Gastroesophageal sphincter (tissue), 4 donors: ENCODE results near the gene RIGI. TPM values are rescaled to one million over a fixed set of nuclear protein-coding genes. Genes with fewer than 3 reads are reported as not detected.

ENCODE experiments used
- ATAC-seq: fragments of 150-250 bp; one replicate; pipeline ENCODE4 v1.9.1; 2016; ENCODE audit warnings: mild to moderate bottlenecking, moderate library complexity
- H3K27ac ChIP-seq, 4 donors: fragments of 200-600 bp; sonication (generic) in 3 of 4; 1 replicate in 3 of 4; 2 replicates in 1 of 4; pipeline ENCODE4 v1.5.1; 2016 to 2019
- H3K27me3 ChIP-seq: fragments of 200-600 bp; sonication (generic); one replicate; pipeline ENCODE4 v1.5.1; 2019
- H3K36me3 ChIP-seq, 2 donors: fragments of 200-600 bp; sonication (generic); one replicate each; pipeline ENCODE4 v1.5.1; 2019; ENCODE audit warnings: control low read depth in 1 of 2
- H3K4me1 ChIP-seq, 3 donors: fragments of 200-600 bp; sonication (generic); 1 replicate in 2 of 3; 2 replicates in 1 of 3; pipeline ENCODE4 v1.5.1; 2016 to 2019; ENCODE audit warnings: control low read depth in 2 of 3
- H3K4me3 ChIP-seq, 2 donors: fragments of 200-600 bp; sonication (generic); one replicate each; pipeline ENCODE4 v1.5.1; 2019; ENCODE audit warnings: mild to moderate bottlenecking in 1 of 2, moderate library complexity in 1 of 2
- H3K9me3 ChIP-seq, 3 donors: fragments of 200-600 bp; sonication (generic); one replicate each; pipeline ENCODE4 v1.5.1; 2017 to 2019; ENCODE audit warnings: control low read depth in 2 of 3
- EP300 ChIP-seq: sonication (generic); formaldehyde crosslinking; IDR thresholded peaks from one replicate; pipeline ENCODE4 v1.6.1; 2017; ENCODE audit warnings: antibody characterized with exemption, mild to moderate bottlenecking
- POLR2A ChIP-seq, 2 donors: fragments of 450-650 bp; IDR thresholded peaks; one replicate each; pipeline ENCODE4 v1.6.1; 2017; ENCODE audit warnings: antibody characterized with exemption in 2 of 2, mild to moderate bottlenecking in 2 of 2, moderate library complexity in 1 of 2
- POLR2AphosphoS5 ChIP-seq: sonication (generic); formaldehyde crosslinking; IDR thresholded peaks from one replicate; pipeline ENCODE4 v1.6.1; 2017; ENCODE audit warnings: antibody characterized with exemption
- WGBS, 2 donors: methylation state at CpG; one replicate each; pipeline ENCODE4 v1.1.5; 2018; ENCODE audit warnings: low coverage in 1 of 2; 5-methylcytosine and 5-hydroxymethylcytosine counted together
- total RNA-seq, 4 donors: library from RNA; depleted of rRNA; stranded (reverse); fragments of >200 nt; gene quantifications; one replicate each; pipeline ENCODE4 v1.1.0, GENCODE V29; 2016
- TF ChIP-seq, protein P1 (sequence below), 4 experiments: fragments of 200-600 bp in 2 of 4; fragments of 450-650 bp in 2 of 4; sonication (generic) in 1 of 4; IDR thresholded peaks; one replicate each; pipeline ENCODE4 v1.5.1; 2017 to 2019; ENCODE audit warnings: antibody characterized with exemption in 4 of 4, mild to moderate bottlenecking in 2 of 4, moderate library complexity in 2 of 4

Gene RIGI
- total RNA-seq, 4 donors from 2014 or later = 6.8 to 14.3 (median 8.3) TPM

DNA sequence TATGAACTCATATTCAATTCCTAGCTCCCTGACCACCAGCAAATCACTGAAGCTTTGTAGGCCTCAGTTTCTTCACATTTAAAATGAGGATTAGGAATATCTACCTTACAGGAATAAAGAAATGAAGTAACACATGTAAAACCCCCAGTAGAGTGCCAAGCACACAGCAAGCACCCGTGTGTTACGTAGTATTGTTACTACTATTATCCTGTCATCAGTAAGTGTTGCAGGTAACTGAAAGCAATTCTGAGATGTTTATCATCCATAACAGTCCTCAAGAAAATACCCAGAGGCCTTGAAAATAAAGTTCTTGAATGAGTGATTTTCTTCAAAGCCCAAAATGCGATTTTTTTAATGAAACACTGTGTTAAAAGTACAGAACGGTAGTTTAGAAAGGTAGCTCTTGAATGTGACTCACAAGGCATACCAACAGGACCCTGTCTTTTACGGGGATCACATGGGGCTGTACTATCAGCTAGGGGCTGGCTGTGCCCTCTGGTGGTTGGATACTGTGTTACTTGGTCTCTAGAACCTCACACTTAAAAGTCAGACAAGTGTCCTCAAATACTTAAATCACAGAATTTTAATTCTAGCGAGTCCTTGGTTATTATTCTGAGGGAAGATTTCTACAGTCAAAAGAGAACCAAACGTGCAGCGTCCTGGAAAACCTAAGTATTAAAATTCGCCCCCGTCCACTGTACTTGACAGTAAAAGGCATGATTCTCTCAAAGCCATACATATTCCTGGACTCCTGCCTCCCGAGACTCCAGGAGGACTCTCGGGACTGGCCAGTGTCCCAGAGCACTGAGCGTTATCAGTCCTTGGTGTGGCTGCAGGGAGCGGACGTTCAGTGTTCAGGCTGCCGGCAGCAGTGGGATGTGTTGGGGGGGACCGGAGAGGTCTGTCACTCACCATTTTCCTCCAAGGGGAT lies 46.2 kb upstream of the RIGI start:
- TF ChIP-seq EP300 (no peak), POLR2A (IDR thresholded peaks at IDR 0.05) (no peak), POLR2AphosphoS5 (no peak)
- TF ChIP-seq, protein P1, sequence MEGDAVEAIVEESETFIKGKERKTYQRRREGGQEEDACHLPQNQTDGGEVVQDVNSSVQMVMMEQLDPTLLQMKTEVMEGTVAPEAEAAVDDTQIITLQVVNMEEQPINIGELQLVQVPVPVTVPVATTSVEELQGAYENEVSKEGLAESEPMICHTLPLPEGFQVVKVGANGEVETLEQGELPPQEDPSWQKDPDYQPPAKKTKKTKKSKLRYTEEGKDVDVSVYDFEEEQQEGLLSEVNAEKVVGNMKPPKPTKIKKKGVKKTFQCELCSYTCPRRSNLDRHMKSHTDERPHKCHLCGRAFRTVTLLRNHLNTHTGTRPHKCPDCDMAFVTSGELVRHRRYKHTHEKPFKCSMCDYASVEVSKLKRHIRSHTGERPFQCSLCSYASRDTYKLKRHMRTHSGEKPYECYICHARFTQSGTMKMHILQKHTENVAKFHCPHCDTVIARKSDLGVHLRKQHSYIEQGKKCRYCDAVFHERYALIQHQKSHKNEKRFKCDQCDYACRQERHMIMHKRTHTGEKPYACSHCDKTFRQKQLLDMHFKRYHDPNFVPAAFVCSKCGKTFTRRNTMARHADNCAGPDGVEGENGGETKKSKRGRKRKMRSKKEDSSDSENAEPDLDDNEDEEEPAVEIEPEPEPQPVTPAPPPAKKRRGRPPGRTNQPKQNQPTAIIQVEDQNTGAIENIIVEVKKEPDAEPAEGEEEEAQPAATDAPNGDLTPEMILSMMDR (IDR thresholded peaks at IDR 0.05) = peak; percentile 10 to 63 (median 57)
- H3K4me1 ChIP-seq = peaks cover 2 to 47% (median 15%) of the 10 kb centered on the region in 3 donors
- 0 to 2% methylated on average over 8 to 17 of the region's 17 CpGs for WGBS, 2 donors
- peak; percentile 67 for ATAC-seq
- H3K27me3 ChIP-seq = no peaks in the 10 kb centered on the region
- H3K36me3 ChIP-seq = peaks cover 0 to 28% of the 10 kb centered on the region in 2 donors
- peak overlapping the region; percentile 90 to 97 (median 93) for H3K27ac ChIP-seq
- no peaks in the 10 kb centered on the region for H3K9me3 ChIP-seq
- peak overlapping the region; percentile 91 to 98 for H3K4me3 ChIP-seq

DNA sequence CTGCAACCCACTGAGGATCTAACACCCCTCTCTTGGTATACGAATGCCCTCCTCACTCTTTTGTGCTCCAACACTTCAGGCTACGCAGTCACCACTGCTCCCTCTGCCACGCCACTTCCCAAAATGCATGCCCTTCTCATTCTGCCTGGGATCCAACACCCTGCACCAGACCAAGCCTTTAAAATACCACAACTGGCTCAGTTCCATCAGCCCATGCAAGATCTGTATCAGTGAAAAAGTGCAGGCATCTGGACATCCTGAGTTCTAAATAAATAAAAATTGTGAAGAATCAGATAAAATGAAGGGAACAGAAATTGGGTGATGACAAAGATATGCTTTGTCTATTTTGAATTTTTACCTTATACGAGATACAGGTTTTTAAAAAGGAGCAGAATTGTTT lies 44.3 kb upstream of the RIGI start:
- no peaks in the 10 kb centered on the region for H3K27me3 ChIP-seq
- H3K4me3 ChIP-seq = no peak overlapping the region
- no peak overlapping the region for H3K27ac ChIP-seq
- TF ChIP-seq POLR2AphosphoS5 (no peak), POLR2A (IDR thresholded peaks at IDR 0.05) (no peak), EP300 (no peak)
- TF ChIP-seq, protein P1 (IDR thresholded peaks at IDR 0.05) = no peak
- peaks cover 2 to 47% (median 15%) of the 10 kb centered on the region in 3 donors for H3K4me1 ChIP-seq
- 63 to 94% methylated on average over 1 to 4 of the region's 4 CpGs for WGBS, 2 donors
- no peaks in the 10 kb centered on the region for H3K9me3 ChIP-seq
- peaks cover 0 to 47% of the 10 kb centered on the region in 2 donors for H3K36me3 ChIP-seq
- ATAC-seq = no peak

DNA sequence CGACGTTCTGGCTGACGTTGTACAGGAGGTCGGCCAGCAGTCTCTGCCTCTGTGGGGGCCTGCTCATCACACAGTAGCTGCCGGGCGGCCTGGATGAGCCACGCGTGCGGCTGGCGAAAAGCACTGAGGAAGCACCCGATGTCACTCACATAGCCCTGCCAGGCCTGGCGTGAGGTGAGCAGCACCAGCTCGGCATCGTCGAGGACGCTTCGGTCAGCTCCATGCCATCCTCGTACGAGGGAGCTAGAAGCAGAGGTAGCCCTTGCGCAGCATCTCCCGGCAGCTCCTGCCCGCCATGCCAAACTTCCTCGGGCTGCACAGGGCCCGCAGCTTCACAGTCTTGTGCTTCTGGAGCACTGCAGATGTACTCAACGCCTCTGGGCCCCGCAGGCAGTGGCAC lies 40.8 kb upstream of the RIGI start:
- H3K36me3 ChIP-seq = peaks cover 0 to 56% of the 10 kb centered on the region in 2 donors
- no peaks in the 10 kb centered on the region for H3K9me3 ChIP-seq
- no CpG with 5 or more reads among the region's 26 CpGs for WGBS, 2 donors
- ATAC-seq = no peak
- peaks cover 0 to 31% (median 7%) of the 10 kb centered on the region in 3 donors for H3K4me1 ChIP-seq
- H3K27ac ChIP-seq = no peak overlapping the region
- TF ChIP-seq, protein P1 (IDR thresholded peaks at IDR 0.05) = no peak
- TF ChIP-seq EP300 (no peak), POLR2A (IDR thresholded peaks at IDR 0.05) (no peak), POLR2AphosphoS5 (no peak)
- H3K27me3 ChIP-seq = no peaks in the 10 kb centered on the region
- no peak overlapping the region for H3K4me3 ChIP-seq

DNA sequence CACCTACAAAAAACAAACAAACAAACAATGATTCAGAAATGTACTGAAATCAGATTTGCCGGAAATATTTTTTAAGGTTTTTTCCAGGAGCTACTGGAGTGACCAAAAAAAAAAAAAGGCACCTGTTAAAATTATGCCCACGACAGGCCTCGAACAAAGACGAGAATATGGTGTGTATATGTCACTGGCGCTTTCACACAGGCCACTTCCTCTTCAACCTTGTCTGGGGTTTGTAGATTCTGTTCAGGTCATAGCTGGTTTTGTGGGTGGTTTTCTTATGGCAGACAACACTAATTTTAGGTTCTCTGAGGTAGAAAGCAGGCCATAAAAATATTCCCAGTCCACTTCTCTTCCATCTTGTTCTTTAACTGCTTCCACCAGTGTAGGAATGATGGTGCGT lies 40.0 kb upstream of the RIGI start:
- 79 to 100% methylated on average over 5 to 6 of the region's 6 CpGs for WGBS, 2 donors
- Histone ChIP-seq H3K4me1 (peaks cover 0 to 23% (median 0%) of the 10 kb centered on the region in 3 donors), H3K27me3 (no peaks in the 10 kb centered on the region), H3K9me3 (no peaks in the 10 kb centered on the region), H3K36me3 (peaks cover 0 to 56% of the 10 kb centered on the region in 2 donors), H3K27ac (no peak overlapping the region), H3K4me3 (no peak overlapping the region)
- TF ChIP-seq, protein P1 (IDR thresholded peaks at IDR 0.05) = no peak
- no peak for TF ChIP-seq POLR2AphosphoS5
- no peak for ATAC-seq
